GDM1 (cell line): ENCODE results near the gene SCD5.
"Not testable (repeated sequence)": the region's sequence is repeated elsewhere in the genome, so short reads cannot be mapped to it uniquely, and the experiment has no call there.

Experiments
- DNase-seq: peaks from one replicate; lab custom pipeline; 2025; lab: John Stamatoyannopoulos, UW

SCD5 gene

DNA sequence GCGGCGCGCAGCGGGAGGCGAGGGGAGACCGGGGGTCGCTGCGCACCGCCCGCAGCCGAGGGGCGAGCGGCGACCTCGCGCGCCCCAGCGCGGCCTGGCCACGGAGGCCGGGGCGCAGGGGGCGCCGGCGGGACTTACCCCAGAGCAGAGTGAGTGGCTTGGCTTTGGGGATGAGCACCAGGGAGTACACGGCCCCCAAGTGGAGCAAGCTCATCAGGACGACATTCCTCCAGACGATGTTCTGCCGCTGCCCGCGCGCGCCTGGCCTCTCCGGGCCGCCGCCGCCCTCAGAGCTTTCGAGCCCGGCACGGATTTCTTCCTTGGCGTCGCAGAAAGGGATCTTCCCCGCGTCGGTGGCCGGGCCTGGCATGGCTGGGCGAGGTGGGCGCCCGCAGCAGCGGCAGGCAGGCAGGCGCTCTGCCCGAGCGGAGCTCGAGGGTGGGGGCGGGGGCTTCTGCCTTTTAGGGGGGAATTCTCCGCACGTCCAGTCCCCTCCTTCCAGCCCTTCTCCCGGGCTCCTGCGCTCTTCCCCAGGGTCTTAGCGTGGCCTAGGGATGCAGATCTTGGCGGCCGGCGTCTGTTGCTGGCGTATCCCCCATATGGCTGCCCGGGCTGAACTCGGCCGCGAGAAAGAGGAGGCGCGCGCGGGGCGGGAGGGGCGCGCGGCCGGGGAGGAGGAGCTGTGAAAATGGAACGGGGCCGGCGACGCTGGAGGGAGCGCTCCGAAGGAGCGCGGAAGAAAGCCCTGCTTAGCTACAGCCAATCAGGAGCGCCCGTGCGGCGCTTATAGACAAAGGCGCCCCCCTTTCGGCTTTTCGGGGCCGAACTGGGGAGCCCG is at the start of gene SCD5:
Gene SCD5, minus strand, starts transcription at position 629 of the 838 bp plus-strand sequence. Its CDS starts 259 bp downstream, at position 370.
- peak; percentile 63 for DNase-seq

DNA sequence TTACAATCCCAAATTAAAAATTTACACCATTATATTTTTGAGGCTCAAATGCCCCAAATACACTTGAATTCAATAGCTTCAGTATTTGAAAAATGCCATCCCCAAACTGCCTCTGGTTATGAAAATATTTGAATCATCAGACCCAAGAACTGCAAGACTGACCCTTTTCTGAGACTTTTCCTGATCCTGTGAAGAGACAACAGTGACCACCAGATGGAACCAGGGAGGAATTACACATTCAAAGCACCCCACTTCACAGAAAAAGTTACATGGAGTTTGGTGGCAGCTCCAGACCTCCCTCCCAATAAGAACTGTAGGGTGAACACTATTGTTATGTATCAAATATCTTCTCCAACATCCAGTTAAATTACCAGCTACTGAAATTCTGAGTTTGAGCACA is 44.0 kb upstream of the SCD5 start:
- DNase-seq, result no peak

DNA sequence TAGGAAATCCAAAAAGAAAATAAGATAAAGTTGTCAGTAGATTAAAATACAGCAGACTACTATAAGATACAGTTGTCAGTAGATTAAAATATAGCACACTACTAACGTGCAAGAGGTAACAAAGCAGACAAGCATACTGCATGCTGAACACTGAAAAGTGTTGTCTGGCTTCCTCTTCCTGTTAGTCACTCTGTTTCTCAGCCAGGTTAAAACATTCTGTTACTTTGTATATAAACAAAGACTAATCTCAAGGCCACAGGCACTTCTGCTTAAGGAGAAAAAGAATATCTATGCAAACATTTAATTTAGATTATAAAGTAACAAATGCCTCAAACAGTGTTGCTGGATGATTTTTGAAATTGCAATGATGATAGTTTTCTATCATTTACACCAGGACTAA is 41.0 kb upstream of the SCD5 start:
- DNase-seq, result no peak

DNA sequence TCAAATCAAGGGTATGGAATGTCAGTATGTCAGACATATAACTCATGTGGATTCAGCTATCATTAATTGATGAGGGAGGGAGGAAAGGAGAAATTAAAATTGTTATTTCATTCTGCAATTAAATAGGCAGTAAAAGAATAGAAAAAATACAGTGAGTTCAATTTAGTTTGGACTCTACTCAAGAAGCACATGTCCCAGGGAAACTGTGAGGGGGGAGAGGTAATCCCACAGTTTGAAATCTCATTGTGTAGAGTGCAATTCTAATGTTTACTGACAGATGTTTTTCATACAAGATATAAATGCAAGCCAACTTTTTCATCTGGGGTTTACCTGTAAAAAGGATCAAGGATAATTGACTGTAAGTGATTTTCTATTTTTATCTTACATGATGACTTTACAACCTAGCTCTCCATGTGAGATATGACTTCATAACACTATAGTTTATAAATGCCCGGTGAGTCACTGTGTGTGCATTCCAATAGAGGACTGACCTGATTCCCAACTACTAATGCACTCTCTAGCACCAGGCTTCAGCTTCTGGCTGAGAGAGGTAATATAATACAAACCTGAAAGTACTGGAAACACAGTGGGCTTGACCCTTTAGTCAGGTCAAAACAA is 35.2 kb upstream of the SCD5 start:
- DNase-seq, result no peak

DNA sequence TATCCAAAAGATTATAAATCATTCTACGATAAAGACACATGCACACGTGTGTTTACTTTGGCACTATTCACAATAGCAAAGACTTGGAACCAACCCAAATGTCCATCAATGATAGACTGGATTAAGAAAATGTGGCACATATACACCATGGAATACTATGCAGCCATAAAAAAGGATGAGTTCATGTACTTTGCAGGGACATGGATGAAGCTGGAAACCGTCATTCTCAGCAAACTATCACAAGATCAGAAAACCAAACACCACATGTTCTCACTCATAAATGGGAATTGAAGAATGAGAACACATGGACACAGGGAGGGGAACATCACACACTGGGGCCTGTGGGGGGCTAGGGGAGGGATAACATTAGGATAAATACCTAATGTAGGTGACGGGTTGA is 34.5 kb upstream of the SCD5 start:
- not testable (repeated sequence) for DNase-seq

DNA sequence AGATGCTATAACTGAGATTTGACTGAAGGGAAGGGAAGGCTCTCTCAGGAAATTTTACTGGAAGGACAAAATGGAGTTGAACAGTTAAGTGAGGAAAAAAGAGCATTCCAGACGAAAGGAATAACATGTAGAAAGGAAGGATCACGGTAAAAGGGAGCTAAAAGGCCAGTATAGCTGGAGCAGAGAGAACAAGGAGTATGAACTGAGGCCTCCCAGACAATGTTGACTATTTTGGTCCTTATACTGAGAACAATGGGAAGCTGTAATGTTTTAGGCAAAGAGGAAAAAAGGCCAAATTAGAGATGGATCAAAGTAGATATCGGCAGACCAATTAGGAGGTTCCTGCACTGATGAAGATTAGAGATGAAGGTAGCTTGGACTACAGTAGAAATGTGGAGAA is 26.8 kb upstream of the SCD5 start:
- DNase-seq, result no peak

DNA sequence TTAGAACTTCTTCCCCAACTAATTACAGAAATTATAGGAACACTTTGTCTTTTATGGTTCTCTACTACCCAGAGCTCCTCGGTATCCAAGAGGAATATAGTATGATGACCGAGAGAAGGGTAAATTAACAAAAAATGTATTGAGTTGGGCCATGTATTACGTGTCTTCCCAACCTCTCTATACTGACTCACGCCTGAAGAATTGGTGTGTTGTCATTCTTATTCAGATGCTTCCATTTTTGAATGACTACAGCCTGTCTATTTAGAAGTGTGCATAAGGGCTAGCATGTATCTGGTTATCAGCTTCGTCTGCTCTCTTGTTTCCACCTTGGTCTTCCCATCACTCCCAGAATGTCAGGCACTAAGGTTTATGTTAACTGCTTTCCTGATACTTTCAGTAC is 24.5 kb upstream of the SCD5 start:
- DNase-seq, result no peak

DNA sequence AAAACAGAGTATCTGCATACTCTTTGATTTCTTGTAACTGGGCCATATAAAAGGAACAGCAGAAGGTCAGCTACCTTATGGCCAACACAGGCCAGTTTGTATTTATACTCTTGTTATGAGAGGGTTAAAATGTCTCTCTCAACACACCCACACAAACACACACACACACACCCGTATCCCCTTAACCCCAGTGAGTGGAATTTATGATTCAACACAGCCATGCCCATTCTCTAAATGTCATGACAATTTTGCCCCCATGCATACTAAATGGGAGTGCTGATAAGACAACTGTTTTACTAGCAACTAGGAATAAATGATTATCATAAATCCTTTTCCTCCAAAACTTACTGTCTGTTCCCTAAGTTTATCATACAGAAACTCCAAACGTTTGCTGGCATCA is 22.1 kb upstream of the SCD5 start:
- no peak for DNase-seq

DNA sequence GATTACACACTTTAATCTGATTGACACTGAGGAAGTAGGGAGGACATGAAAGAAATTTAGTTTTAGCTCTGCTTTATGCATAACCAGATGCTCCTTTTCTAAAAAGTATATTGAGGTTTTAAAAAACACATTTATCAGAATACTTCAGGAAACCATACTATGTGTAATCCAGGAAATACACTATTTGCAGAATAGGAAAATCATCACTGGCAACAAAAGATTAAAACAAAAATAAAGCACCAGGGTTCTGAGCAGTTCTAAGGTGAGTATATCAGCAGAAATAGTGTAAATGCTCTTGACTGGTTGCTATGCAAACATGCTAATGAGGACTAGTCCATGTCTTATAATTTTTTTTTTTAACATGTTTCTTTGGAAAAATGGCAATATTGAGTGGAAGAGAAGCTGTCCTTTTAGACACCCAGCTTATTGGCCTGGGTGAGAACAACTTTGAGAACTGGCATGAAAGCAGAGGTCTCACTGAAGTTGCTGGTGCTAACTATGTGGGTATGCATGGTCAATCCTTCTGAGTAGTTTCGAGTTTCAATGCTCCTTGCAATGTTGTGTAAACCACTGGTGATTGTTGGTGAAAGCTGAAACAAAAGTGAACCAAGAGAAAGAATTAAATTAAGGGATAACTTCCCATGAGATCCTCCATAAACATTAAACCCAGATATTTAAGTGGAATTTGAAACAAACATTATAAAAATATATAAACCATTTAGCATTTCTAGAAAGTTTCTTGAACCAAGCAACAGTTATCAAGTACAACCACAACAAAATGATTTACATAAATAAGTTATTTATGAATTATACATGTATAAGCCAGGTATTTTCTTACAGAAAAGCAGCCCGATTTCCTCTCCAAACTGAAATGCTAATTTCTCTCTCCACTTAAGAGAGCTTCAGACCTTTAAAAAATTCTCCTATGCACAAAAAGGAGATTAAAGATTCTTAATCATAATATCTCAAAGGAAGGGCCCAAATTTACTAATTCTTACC is 20.4 kb upstream of the SCD5 start:
- DNase-seq, result no peak

DNA sequence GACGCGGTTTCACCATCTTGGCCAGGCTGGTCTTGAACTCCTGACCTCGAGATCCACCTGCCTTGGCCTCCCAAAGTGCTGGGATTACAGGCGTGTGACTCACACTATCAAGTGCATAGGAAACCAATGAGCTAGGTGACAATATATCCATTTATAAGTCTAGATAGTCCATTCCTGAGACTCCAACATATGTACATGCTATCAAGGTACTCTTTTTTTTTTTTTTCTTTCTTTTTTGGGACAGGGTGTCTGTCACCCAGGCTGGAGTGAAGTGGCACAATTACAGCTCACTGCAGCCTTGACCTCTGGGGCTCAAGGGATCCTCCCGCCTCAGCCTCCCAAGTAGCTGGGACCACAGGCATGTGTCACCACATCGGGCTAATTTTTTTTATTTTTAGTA is 18.3 kb upstream of the SCD5 start:
- not testable (repeated sequence) for DNase-seq

DNA sequence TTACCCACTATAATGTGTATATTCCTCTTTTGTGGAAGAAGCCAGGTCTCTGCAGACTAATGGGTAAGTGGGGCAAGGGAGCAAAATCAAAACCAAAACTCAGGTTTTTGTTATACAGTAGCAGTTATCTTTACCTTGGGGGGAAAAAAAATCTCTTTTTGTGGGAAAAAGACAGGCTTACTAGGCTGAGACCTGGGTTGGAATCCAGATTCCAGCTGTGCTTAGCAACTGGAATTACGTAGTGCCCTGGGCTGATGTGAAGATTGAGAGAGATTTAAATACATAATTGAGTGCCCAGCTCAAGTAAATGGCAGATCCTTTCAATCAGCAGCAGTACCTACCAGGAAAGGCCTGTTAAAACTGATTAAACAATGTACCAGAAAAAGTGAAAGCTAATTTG is 15.4 kb upstream of the SCD5 start:
- DNase-seq, result no peak

DNA sequence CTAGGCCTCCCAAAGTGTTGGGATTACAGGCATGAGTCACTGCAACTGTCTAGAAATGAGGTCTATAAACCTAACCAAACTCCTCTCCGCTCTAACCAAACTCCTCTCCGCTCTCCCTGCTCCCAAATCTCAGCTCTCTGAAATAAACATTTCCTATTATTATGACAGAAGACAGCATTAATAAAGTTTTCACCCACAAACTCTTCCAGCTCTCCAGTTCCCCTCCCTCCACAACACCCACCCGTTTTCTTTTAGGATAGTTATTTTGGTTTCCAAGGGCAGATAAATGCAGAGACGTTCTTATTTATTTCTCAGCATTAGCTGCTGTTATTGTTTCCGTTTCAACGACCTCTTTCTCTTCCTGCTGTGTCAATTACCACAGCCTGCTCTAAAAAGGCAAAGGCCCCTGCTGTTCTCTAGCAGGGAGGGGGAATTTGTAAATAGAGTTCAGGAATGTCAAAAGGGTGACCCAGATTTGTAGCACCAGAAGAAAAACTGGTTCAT is 13.3 kb upstream of the SCD5 start:
- DNase-seq, result no peak

DNA sequence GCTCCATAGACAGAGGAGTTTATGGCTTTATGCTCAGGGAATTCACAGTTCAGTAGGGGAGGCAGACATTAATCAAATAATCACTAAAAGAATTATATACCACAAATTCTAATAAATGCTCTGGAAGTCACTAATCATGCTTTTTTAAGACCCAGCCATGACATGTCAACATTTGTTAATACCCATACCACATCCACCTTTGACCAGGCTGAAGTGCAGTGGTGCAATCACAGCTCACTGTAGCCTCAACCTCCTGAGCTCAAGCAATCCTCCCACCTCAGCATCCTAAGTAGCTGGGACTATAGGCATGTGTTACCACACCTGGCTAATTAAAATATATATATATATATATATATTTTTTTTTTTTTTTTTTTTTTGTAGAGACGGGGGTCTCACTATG is 12.8 kb upstream of the SCD5 start:
- no peak for DNase-seq

DNA sequence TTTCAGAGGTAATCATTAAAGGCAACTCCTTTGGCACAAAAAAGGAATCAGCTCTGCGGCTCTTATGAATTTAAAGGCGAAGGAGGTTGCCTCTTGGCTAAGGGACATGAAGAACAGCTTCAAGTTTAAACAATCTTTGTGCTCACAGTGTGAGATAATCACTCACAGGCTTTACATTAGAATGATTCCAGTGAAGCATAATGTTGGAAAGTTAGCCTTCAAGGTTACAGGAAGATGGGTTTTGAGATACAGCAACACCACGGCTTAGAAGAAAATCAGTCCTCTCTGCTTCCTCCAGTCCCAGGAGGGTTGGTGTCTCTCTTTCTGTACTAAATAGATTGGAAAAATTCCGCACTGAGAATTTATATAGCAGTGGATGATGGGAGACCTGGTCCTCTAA is 11.6 kb upstream of the SCD5 start:
- DNase-seq, result no peak

DNA sequence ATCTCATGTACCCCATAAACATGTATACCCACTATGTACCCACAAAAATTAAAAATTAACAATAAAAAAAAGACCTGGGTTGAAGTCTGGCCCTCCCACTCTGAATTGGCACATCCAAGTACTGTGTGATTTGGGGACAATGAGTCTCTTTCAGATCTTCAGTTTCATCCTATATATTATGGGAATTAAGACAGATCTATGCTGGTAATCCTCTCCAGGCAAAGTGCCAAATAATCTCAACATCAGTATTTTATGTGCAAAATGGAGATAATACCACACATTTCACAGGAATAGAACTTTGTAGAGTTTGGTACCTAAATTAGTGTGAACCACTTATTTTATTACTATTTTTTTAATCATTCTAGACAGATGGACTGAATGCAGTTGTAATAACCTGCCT is 11.0 kb upstream of the SCD5 start:
- no peak for DNase-seq

DNA sequence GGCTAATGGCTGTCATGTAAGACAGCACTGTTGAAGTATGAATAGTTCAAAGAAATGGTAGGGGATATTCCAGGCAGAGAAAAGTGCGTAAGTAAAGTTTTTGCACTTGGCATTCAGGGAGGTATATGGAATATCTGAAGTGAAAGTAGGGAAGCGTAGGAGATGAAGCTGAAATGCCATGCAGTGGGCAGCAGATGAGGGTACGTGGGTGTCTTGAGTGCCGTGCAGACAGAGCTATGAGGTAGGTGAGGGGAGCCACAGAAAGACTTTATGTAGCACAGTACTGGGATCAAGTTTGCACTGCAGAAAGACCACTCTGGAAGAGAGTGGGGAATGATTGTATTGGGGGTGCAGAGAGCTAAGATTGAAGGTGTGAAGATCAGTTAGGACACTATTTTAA is 5.2 kb upstream of the SCD5 start:
- no peak for DNase-seq

DNA sequence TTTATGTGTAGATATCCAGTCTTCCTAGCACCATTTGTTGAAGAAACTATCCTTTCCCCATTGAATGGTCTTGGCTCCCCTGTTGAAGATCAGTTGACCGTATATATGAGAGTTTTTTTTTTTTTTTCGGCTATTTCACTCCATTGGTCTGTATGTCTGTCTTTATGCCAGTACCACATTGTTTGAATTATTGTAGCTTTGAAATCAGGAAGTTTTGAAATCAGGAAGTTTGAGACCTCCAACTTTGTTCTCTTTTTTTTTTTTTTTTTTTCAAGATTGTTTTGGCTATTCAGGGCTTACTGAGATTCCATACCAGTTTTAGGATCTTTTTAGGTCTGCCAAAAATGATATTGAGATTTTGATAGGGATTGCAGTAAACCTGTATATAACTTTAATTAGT is 4.3 kb upstream of the SCD5 start:
- no peak for DNase-seq

DNA sequence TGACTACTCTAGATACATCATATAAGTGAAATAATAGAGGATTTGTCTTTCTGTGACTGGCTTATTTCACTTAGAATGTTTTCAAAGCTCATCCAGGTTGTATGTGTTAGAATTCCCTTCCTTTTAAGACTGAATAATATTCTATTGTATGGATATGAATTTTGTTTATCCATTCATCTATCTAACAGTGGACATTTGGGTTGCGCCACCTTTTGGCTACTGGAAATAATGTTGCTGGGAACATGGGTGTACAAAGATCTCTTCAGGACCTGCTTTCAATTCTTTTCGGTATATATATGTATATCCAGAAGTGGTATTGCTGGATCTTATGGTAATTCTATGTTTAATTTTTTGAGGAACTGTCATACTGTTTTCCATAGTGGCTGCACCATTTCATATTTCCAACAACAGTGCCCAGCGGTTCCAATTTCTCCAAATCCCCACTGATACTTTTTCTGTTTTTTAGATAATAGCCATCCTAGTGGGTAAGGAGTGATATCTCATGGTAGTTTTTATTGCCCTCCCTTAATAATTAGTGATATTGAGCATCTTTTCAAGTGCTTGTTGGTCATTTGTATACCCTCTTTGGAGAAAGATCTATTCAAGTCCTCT is 3.4 kb upstream of the SCD5 start:
- DNase-seq, result no peak

DNA sequence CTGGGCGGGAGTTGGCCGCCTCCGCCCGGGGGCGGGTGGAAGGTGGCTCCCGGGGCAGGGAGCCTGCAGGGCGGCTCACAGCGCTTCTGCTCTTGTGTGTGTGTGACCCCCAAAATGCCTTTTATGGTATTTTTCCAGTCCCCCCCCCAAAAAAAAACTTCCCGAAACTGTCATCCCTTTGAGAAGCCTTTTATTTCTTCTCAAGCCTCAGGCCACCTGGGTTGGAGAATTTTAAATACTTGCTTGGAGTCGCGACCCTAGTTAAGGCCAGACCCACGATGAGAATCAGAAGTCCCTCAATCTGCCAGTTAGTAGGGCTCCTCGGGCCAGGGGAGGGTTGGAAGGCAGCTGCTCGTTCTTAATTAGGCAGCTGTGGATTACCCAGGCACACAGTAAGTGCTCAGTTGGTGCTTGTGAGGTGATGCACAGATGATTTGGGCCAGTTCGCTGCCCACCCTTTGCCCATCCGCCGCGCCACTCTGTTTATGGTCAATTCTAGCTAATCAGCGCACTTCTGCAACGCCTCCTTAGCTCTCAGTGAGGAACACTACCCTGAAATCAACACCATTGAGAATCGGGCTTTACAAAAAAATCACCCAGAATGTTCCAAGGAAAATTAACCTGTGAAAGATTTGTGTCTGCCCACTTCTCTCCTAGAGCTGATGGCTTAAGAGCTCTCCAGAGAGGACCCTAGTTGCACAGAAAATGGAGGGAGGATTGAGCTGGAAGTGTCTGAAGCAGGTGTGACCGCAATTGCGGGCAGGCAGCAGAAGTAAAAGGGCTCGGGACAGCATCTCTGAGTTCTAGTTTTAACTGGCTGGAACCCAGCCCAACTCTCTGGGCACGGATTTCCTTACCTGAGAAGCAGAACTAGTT is 648 bp upstream of the SCD5 start:
- no peak for DNase-seq

DNA sequence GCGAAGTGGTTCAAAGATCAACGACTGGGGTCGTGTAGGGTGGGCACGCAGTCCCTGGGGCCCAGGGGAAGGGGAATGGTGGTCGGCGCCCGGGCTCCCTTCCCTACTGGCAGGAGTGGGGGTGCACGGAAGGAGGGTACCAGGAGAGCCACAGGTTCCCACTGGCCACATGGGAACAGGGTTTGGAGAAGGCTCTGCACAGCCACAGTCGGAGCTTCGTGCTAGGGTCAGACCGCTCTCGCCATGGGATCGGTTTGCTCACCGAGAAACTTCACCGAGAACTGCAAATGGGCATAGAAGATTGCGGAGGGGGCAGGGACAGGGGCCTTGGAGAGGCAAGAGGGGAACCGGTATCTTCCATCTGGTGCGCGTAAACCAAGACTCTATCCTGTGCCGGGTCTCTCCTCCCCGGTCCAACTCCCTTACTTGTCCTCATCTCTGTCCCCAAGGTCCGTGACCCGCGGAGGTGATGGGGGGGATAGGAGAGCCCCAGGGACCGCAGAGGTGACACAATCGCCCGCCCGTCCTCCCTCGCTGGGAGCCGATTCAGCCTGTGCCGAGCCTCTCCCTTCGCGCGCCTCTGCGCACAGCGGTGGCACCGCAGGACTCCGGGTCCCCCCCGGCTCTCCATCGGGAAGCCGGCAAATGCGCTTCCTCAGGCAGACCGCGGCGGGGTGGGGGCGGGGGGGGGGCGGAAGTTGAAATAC is 1.0 kb downstream of the SCD5 start:
- no peak for DNase-seq
